ENCODE data around the gene R3HDM1.
"Not testable (repeated sequence)": the region's sequence is repeated elsewhere in the genome, so short reads cannot be mapped to it uniquely, and the experiment has no call there.

Gene R3HDM1

DNA sequence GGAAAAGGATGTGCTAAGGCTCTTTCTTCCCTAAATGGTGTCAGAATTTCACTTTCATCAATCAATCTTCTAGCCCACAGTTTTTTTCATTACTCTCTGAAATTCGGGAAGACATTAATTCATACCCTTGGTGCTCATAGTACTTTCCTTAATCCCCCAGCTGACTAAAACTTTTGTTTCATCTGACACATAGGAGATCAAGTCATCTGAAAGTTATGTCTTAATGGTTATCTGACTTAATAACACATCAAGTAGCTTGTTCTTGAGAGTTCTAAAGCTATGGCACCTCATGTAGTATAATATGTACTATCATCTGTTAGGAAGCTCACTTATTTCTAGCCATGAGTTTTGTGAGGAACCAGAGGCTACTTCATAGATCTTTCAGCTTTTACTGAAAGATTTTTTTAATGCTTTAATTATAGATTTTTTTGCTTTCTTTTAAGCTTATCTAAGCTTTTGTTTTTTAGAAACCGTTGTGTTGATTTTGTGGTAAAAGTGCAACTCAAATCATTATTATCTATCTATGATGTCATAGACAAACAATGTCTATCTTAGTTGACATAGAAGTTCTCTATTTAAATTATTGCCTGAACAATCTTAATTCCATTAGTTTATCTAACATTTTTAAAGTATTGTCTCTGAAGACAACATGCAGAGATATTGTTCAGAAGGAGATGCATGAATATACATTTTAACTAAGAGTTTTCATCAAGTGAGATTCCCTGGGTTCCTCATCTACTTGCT, 116.7 kb downstream of the R3HDM1 start:
- DNase-seq: no peak

DNA sequence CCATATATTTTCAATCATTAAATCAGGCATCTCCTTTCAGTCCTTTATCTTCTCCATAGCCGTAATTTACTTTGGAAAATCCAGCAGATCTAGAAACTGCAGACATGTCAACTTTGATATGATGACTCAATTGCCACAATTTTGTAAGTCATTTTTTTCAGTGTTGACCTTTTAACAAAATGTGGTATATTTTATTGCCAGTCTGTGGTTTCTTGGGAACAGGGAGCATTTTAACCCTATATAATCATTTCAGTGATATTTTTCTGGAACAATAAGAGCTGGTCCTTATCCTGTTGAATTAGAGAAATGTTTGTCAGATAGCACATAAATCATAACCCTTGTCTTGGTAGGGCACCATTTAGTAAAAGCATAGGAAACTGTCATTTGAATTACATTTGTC, 119.4 kb downstream of the R3HDM1 start:
- DNase-seq: no peak

DNA sequence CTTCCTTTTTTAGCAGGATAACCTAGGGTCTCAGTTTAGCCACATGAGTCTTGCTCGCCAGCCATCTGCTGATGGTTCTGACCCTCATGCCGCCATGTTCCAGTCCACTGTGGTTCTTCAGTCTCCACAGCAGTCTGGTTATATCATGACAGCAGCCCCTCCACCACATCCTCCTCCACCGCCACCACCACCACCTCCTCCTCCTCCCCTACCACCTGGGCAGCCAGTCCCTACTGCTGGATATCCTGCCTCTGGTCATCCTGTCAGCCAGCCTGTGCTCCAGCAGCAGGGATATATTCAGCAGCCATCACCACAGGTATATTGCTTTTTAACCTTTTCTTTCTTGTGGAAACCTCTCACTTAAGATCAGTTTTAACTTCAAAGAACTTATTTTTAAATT, 120.4 kb downstream of the R3HDM1 start:
- DNase-seq: no peak

DNA sequence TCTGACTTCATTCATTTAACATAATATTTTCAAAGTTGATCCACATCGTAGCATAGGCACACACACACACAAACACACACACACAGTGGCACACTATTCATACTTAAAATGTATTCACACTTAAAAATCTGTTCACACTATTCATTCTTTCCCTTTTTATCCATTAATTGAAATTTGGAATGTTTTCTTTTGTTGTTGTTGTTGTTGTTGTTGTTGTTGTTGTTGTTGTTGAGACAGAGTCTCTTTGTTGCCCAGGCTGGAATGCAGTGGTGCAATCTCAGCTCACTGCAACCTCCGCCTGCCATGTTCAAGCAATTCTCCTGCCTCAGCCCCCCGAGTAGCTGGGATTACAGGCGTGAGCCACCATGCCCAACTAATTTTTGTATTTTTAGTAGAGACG, 123.0 kb downstream of the R3HDM1 start:
- DNase-seq: not testable (repeated sequence)

DNA sequence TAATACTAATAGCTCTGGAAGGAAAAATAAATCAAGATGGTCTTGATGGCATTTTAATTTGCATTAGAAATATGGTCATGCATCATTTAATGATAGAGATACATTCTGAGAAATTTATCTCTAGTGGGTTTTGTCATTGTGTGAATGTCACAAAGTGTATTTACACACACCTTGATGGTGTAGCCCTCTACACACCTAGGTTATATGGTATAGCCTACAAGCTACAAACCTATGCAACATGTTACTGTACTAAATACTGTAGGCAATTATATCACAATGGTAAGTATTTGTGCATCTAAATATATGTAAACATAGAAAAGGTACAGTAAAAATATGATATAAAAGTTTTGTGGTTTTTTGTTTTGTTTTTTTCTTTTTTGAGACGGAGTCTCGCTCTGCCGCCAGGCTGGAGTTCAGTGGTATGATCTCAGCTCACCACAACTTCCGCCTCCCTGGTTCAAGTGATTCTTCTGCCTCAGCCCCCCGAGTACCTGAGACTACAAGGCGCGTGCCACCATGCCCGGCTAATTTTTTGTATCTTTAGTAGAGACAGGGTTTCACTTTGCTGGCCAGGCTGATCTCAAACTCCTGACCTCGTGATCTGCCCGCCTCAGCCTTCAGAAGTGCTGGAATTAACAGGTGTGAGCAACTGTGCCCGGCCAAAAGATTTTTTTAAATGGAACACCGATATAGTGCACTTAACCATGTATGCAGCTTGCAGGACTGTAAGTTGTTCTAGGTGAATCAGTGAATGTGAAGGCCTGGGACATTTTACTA, 126.7 kb downstream of the R3HDM1 start:
- no peak for DNase-seq

DNA sequence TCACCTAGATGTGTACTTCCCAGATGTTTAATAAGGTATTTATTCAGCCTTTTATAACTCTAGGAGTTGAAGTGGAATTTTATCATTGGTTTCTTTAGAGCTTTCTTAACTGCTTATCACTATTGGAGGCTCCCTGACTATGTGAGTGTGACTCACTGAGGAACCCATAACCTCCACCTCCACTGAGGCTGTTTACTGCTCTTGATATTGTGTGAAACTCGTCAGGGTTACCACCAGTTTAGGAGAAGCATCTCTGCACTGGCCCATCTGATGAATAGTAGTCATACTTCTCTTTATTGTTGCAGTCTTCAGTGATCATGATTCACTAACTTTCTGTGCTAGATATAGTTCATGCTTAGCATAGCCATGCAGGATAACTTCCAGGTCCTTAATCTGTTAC, 130.8 kb downstream of the R3HDM1 start:
- DNase-seq: no peak

DNA sequence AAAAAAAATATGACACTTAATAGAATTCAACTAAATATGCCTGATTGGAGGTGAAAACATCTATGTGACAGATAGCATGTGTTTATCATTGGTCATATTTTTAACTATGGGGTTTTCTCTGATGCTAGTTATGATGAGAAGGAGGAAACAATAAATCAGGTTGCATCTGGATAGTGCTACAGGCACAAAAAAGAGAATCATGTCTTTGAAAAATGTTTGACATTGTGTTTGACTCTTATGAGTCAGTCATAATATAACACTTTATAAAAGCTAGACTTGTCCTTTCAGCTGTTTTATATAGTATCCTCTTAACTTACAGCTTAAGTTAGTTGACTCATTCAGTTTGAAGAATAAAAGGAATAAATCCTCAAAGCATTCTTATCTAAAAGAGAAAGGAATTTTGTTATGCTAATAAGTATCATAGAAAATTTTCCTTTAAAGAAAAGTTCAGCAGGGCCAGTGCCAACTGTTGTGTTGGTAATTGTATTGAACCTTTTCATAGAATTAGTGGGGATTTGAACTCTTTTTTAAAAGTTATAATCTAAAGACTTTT, 131.9 kb downstream of the R3HDM1 start:
- no peak for DNase-seq

DNA sequence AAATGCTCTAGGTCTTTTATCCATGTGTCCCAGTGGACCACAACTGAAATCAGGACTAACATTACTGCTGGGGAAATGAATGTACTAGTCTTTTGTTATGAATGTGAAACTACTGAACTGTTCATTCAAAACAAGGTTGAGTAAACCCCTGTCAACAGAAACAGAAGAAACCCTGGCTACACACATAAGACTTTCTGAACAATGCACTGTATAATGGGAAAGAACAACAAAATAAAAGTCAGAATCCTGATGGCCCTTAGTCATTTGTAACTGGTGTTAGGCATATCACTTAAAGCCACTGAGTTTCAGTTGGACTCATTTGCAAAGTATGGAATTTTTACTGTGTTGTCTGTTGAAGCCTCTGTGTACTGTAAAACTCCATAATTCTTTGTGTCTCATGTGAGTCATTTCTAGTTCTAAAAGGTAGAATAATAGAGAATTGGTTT, 133.4 kb downstream of the R3HDM1 start:
- no peak for DNase-seq

DNA sequence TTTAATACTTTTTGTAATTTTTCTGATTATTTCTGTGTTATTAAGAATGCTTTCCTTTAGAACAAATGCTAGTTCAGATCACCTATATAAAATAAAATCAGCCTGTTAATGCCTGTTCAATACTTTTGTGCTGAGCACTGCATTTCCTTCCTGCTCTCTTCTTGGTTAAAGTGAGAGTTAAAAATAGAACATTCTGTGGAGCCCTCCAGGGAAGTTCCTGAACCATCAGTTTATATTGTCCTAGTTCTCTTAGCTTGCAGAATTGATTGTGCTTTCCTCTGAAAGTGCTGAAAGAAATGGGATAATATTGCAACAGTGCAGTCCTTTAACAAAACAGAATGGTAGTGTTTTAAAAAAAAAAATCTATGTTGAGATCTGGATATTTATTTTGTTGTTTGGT, 135.8 kb downstream of the R3HDM1 start:
- no peak for DNase-seq

DNA sequence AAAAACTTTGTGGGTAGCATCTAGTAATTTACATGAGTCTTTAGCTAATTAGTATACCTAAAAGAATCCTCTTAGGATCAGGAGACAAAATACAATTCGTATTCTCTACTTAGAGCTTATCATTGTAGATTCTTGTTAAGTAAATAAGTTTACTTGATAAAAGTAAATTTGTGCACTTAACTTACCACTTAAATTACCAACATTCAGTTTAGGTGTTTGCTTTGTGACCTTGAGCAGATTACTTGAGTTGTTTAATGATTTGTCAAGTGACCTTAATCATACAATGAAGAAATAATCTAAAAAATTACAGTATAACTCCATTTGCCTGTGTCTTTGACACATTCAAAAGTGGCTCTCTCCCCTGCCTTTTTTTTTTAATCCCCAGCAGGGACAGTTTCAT, 143.2 kb downstream of the R3HDM1 start:
- DNase-seq: no peak

DNA sequence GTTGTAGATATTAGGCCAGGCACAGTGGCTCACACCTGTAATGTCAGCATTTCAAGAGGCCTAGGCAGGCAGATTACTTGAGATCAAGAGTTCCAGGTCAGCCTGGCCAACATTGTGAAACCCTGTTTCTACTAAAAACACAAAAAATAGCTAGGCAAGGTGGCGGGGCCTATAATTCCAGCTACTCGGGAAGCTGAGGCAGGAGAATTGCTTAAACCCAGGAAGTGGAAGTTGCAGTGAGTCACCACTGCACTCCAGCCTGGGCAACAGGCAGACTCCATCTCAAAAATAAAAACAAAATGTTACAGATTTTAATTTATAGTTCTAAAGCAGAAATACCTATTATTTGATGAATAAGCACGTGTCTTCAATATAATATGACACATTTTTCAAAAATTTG, 144.7 kb downstream of the R3HDM1 start:
- DNase-seq: no peak

DNA sequence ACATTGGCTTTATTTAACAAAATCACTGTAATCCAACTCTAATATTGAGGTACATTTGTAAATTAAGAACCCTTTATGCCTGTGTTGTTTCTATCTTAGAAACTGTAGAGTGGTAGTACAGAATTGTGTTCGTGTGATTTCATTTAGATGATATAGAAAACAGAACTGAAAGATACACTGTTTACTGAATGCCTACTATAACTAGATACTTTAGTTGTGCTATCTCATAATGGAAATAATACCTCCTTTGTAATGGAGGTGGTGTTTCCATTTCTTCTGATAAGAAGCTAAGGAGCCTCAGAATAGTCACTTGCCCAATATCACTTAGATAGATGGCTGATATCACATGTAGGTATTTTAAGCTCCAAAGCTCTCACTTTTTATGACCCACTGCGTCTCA, 147.8 kb downstream of the R3HDM1 start:
- DNase-seq: no peak

DNA sequence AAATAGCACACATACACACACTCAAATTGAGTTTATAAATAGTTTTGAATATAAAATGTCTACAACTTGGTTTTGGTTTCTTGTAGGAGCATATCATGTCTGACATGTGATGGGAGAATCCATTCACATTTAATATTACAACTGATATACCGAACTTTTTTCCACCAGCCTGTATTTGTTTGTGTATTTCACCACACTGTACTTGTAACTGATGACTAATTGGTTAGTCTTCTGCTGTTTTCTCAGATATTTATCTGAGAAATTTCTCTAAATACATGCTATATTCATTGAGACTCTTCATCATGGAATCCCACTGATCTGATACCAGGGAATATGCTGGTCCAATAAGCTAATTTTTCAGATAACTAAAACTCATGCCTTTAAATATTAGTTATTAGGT, 154.1 kb downstream of the R3HDM1 start:
- no peak for DNase-seq

DNA sequence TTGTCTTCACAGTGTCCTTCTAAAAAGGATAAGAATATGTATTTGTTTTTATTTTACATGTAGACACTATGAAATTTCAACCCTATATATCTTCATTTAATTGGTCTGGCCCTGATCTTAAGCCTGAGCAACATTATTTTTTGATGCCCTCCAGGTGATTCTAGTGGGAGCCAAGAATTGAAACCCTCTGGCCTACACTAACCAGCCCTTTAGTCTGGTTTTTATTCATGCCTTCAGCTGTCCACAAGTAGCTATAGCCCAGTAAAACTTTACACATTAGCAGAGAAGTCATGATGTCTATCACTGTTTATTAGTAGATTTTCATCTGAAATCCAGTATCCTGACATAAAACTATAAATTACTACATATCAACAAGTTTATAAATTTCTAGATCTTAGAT, 157.7 kb downstream of the R3HDM1 start:
- no peak for DNase-seq

DNA sequence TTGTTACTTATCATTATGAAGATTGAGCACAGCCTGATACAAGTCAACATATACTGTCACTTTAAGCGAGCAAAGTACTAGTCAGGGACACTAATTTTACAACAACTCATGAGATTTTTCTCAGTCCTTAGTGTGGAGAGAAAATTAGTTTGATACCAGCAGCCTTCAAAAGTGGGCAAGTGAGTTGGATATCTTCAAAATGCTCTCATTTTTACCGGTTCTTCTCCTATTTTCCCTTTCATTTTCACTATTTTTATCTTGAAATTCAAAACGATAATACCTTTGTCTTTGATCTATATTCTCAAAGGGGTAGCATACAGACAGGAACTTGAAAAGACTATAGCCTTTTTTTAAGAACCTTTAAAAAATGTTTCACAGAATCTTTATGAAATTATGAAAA, 158.4 kb downstream of the R3HDM1 start:
- DNase-seq: no peak

DNA sequence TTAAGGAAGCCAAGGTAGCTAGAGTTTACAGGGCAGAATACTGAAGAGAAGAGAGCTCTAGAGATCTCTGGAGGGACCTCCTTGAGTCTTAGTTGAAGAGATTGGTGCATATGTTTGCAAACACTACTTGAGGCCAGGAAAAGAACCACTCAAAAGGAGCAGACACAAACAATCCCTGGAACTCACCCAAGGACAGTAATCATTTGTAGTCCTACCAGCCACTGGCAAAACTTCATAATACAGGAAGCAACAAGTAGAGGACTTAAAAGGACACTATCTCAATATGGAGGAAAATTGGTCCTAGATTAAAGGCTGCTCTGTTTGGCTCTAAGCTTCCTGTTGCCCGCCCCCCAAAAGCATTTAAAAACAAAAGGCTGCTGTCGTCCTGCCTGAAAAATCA, 163.4 kb downstream of the R3HDM1 start:
- no peak for DNase-seq

DNA sequence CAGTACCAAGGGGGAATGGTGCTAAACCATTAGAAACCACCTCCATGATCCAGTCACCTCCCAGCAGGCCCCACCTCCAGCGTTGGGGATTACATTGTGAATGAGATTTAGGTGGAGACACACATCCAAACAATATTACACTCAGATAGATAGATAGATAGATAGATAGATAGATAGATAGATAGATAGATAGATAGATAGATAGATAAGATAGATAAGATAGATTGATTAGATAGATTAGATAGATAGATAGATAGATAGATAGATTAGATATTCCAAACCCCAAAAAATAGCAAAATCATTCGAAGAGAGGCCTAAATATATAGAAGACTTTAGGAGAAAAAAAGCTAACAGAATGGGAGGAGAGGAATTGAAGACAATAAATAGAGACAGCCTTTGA, 167.6 kb downstream of the R3HDM1 start:
- no peak for DNase-seq

DNA sequence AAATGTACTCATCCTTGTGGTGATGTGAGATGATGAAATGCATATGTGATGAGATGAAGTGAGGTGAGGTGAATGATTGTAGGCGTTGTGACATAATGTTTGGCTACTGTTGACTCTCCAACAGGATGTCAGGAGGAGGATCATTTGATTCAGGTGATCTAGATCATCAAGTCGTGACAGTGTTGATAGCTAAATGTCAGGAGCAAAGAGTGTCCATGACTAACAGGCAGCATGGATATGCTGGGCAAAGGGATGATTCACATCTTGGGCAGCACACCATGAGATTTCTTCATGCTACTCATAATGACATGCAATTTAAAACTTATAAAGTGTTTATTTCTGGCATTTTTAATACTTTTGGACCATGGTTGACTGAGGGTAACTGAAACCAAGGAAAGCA, 170.2 kb downstream of the R3HDM1 start:
- DNase-seq: no peak

DNA sequence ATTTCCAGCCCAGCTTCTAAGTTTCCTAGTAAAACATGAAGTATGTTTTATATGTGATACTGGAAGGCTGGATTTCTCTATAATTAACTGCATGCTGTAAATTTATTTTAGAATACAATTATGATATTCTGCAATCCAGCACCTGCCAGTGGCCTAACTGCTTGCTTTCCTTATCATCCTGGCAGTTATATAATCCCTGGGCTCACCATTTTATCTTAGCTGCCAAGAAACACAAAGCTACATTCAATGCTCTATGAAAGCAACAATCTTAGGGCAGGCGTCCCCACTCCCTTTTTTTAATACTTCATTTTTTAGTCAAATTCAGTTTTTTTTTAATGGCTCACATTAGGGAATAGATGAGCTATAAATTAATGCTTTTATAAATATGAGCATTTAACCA, 172.0 kb downstream of the R3HDM1 start:
- DNase-seq: no peak

DNA sequence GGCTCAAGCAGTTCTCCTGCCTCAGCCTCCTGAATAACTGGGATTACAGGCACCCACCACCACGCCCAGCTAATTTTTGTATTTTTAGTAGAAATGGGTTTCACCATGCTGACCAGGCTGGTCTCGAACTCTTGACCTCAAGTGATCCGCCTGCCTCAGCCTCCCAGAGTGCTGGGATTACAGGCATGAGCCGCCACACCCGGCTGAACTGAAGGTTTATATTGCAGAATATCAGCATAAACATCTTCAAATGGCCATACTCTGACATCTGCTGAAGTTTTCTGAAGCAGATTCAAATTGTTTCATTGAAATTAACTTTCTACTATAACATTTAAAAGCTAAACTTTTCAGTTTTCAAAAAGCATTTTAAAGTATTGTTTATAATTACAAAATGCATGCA, 172.8 kb downstream of the R3HDM1 start:
- not testable (repeated sequence) for DNase-seq

DNA sequence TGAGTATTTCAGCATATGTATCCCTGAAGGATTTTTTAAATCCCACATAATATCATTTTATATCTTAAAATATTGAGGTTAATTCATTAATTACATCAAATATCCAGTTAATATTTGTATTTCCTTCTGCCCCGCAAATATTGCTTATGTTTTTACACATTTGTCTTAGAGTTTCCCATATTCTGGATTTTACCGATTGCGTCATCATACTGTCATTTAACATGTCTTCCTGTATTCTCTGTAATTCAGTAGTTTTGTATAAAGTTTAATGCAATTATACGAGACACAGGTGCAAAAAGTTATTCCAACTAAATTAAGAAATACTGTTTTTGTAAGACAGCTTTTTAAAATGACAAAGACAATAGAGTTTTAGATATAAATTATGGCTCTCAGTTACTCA, 176.9 kb downstream of the R3HDM1 start:
- no peak for DNase-seq

DNA sequence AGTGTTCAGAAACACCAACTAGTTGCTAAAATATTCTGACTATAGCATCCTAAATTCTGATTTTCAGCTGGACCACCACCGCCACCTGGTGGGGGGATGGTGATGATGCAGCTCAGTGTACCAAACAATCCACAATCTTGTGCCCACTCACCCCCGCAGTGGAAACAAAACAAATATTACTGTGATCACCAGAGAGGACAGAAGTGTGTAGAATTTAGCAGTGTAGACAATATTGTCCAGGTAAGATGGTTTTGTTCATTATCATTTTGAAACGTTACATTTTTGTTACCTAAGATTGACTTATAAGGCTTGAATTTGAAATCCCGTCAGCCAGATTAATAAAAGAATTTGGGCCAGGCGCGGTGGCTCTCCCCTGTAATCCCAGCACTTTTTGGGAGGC, 178.7 kb downstream of the R3HDM1 start:
- DNase-seq: peak; percentile 70

DNA sequence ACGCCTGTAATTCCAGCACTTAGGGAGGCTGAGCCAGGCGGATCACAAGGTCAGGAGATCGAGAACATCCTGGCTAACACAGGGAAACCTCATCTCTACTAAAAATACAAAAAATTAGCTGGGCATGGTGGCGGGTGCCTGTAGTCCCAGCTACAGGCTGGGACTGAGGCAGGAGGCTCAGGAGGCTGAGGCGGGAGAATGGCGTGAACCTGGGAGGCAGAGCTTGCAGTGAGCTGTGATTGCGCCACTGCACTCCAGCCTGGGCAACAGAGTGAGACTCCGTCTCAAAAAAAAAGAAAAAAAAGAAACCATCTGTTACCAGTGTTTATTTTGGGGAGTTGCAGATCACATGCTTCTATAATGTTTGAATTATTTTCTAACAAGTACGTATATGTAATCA, 183.8 kb downstream of the R3HDM1 start:
- DNase-seq: not testable (repeated sequence)

DNA sequence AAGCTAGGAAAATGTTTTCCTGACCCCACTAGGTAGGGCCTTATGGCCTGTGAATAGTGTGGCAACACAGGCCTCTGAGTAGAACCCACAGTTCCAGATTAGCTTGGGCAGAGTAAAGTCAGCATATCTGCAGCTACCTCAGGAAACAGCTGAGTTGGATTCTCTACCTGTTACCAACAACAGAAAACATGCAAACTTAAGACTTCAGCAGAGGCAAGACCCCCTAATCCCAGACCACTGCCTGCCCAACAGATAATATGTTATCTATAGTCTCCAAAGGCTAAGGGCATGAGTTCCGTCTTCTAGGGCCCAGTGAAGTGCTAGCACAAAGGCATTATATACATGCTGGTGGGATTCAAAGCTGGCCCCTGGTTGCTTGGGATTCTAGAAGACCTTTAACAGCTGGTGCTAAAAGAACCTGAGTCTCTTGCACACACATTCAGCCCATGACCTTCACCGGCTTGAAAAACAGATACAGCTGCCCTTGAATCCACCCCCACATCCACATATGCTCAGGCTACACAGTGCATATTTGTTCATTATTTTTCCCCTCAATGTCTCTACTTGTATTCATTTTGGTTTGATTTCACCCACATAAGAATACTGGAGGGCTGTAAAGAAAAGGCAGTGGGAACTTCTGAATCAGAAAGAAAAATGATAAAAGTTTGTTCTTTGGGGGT, 196.9 kb downstream of the R3HDM1 start:
- DNase-seq: no peak

Measured in right hindlimb (tissue), 1 donor.